SH-SY5Y (cell line): ENCODE results near the gene CACNA1F.

Experiments used
- GATA2 ChIP-seq: IDR thresholded peaks from 2 replicates; pipeline ENCODE4 v1.6.1; 2011; ENCODE audit warnings: mild to moderate bottlenecking, low read depth, low read length
- GATA3 ChIP-seq: IDR thresholded peaks from 2 replicates; pipeline ENCODE4 v1.6.1; 2011; ENCODE audit warnings: low read depth, mild to moderate bottlenecking, low read length, moderate library complexity

Gene CACNA1F

DNA sequence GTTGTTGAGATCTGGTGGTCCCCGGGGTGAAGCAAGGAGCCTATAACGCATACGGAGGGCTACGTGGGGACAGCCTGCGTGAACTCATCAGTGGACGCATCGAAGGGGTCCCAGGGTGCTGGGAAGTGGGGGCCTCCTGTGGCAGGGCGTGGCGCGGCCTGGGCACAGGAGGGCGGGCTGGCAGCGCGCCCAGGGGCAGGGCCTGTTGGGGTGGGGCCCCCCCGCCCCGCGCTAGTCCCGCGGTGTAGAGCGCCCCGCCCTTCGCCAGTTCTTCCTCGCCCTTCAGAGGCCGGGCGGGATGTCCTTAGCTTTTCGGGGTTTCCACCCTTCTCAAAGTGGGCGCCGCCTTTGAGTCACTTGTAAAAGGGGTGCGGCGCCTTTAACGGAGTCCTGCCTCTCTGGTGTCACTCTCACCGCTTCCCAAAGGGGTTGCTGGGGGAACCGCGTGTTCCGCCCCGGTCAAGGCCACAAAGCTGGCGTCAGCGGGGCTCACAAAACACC is 60.8 kb downstream of the CACNA1F start:
- TF ChIP-seq GATA2 (no peak), GATA3 (no peak)

DNA sequence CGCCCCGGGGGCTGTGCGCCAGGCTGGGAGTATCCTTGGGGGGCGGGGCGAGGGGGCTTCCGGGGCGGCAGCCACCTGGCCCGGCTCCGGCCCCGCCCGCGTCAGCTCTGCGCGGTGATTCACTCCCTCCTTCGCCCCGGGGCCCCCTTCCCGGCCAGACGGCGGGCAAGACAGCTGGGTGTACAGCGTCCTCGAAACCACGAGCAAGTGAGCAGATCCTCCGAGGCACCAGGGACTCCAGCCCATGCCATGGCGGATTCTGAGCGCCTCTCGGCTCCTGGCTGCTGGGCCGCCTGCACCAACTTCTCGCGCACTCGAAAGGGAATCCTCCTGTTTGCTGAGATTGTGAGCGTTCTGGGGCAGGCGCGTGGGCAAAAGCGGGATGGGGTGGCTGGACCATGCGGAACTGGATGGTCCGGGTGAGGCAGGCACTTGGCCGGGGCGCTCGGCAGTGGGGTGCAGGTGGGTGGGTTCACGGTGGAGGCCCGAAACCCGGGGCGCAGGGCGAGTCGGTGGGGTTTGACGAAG is 61.3 kb downstream of the CACNA1F start, which contains the start of gene PLP2:
PLP2 (plus strand) TSS at position 147 of the 528 bp plus-strand sequence; CDS start at position 250, 103 bp downstream.
- TF ChIP-seq GATA3, result no peak
- TF ChIP-seq GATA2, result no peak

DNA sequence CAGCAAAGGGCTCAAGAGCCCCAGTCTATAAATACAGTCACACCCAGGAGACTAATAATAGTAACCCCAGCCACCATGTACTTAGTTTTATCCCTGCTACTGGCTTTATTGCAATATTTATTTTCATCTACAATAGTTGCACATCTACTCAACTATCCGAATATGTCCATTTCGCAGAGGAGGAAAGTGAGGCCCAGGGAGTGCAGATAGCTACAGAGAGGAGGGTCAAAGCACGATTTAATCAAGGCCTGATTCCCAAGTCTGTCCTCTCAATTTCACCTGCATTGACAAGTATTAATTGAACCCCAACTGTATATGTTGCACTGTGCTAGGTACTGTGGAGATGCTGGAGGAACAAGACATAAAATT is 65.4 kb downstream of the CACNA1F start:
- no peak for TF ChIP-seq GATA3
- TF ChIP-seq GATA2, result no peak

DNA sequence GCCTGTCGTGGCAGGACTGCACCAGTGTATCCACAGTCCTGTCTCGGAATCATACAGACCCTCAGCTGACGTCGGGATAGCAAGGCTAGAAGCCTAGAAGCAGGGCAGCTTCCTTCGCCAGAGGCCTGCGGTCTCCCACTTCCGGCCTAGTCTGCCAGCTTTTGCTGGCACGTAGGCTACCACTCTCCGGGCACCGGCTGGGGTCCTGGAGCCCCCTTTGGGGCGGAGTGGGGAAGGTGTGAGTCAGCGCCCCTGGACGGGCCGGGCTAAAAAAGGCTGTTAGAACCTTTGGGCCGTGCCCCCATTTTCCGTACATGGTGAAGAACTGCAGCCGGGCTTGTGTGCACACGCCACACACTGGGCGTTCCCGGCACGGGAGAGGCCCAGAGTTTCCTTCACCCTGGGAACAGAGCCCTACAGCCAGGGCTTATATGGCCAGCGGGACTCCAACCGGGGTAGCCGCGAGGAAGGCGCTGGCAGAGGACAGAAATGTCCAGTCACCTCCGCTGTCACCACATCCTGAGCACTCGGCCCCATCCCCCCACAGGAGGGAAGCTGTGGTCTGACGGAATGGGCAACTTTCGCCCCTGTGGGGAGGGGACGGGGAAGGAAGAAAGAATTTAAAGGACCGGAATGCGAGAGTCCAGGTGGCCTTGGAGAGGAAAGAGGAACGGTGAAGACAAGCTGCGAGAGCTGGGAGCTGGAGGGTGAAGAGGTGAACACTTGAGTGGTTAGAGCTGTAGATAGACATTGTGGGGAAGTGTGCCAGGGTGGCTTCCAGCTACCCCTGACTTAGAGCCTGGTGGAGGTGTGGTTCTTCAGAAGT is 66.0 kb downstream of the CACNA1F start:
- TF ChIP-seq GATA3 (no peak), GATA2 (no peak)

DNA sequence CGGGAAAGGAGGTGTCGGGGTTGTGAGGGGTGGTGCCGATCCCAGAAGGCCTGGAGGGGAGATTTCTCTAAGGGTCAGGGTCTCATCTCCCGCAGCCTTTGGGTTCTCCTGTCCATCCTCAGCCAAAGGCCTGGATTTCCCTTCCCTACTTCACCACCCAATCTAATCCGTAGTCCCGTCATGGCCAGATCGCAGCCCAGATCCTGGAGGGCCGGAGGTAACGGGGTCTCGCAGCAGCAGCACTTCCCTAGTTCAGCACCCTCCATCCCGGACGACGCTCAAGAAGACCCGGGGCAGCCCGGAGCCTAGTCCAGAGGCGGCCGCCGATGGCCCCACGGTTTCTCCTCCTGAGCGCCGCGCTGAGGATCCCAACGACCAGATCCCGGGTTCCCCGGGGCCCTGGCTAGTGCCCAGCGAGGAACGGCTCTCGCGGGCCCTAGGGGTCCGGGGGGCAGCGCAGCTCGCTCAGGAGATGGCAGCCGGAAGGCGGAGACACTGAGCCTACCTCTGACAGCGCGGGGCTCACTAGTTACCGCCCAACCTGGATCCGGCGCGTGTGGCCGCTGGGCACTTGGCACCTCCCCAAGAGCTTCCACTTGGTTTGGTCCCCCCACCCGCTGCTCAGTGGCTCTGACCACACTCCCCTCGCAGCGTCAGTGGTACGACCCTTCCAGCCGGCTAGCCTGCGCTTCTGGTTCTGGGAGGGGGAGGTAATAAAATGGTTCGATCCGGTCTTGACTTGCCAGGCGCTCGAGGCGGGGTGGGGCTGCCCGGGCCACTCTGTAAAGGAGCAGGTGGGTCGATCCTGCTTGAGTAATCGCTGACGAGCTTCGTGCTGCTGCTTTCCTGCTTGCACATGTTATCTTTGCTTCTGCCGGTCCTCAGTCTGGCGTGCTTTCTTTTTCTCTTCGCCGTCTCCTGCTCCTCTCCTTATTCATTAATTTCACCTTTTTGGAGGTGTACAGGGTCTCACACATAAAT is 66.9 kb downstream of the CACNA1F start:
- TF ChIP-seq GATA3 (no peak), GATA2 (no peak)

DNA sequence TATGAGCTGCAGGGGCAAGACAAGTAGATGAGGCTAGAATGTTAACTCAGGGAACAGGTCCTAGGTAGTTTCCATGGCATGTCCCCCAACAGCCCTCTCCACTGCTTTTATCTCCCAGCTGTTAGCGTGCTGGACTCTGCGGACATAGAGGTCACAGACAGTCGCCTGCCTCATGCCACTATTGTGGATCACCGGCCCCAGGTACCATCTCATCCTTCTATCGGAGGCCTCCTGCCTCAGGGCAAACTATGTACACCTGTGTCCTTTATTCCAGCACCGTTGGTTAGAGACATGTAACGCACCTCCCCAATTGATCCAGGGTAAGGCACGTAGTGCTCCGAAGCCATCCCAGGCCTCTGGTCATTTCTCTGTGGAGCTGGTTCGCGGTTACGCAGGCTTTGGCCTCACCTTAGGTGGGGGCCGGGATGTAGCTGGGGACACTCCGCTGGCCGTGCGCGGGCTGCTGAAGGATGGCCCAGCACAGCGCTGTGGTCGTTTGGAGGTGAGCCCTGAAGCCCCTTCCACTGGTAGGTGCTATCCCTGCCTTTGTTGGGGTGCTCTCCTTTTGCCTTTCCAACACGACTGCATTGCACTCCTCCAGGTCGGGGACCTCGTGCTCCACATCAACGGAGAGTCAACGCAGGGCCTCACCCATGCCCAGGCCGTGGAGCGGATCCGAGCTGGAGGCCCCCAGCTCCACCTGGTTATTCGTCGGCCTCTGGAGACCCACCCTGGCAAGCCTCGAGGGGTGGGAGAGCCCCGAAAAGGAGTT is 68.4 kb downstream of the CACNA1F start:
- TF ChIP-seq GATA2, result no peak
- no peak for TF ChIP-seq GATA3

DNA sequence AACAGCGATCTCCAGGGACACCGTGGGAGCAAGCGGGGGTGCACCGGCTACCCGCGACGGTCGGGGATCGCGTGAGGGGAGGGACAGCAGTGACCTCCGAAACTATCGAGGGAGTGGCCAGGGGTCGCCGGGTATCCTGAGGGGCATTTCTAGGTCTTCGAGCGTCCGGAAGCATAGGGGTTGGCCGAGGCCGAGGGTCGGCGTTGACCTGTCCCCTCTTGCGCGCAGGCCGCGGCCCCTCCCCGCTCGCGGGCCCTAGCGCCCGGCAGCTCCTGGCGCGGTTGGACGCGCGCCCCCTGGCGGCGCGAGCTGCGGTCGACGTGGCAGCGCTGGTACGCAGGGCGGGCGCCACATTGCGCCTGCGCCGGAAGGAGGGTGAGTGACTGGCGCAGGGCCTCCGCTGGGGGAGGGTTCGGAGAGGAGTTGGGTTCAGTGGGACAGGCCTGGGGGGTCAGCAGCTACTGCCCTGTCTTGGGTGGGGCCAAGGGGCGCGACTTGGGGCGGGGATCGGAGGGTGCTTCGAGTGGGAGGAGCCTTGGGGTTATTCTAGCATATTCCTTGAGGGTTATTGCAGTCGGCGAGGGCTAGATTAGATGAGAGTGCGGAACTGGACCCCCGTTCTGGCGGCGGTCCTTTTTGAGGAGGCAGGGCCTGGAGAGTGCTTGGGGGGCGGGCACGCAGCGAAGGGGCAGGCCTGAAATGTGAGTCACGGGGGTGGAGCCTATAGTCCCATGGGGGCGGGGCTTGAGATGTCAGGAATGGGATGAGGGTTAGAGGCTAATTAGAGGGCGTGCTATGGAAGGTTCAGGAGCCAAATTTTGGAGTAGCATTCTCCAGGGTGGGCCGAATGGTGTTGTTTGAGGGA is 69.4 kb downstream of the CACNA1F start:
- TF ChIP-seq GATA3, result no peak
- no peak for TF ChIP-seq GATA2

DNA sequence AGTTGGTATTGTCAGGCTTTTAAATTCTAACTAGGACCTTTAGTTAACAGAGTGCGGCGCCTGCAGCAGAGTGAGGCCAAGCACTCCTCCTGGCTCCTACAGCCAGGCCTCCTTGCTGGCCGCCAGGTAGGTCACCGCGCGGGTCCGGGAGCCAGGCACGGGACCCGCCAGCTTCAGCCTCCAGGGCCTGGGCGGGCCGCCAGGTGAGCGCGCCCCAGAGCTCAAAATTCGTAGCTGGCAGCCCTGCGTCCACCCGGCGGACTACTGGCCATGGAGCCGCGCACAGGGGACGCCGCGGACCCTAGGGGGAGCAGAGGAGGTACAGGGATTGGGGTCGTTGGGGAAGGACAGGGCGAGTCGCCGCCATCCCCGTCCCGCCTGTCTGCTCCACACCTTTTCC is 70.5 kb downstream of the CACNA1F start, which contains the start of gene MAGIX:
MAGIX (plus strand) TSS at position 139 of the 400 bp plus-strand sequence; CDS start at position 271, 132 bp downstream.
- TF ChIP-seq GATA3 (no peak), GATA2 (no peak)

DNA sequence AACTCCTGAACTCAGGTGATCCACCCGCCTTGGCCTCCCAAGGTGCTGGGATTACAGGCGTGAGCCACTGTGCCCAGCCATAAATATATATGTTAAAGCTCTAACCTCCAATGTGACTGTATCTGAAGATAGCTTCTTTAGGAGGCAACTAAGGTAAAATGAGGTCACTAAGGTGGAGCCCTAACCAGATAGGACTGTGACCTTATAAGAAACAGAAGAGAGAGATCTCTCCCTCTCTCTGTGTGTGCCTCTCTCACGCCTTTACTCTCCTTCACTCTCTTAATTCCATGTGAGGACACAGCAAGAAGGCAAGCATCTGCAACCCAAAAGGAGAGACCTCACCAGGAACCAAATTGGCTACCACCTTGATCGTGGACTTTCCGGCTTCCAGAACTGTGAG is 71.5 kb downstream of the CACNA1F start:
- TF ChIP-seq GATA2, result no peak
- TF ChIP-seq GATA3, result no peak

DNA sequence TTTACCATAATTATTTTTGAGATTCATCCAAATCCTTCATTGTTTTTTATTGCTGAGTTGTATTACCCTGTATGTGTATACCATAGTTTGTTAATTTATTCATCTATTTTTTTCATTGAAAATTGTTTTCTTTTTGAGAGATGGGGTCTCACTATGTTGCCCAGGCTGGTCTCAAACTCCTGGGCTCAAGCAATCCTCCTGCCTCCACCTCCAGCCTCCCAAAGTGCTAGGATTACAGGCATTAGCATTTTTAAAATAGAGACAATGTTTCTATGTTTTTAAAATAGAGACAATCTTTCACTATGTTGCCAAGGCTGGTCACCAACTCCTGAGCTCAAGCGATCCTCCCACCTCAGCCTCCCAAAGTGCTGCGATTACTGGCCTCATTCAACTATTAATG is 72.2 kb downstream of the CACNA1F start:
- TF ChIP-seq GATA3 (no peak), GATA2 (no peak)

DNA sequence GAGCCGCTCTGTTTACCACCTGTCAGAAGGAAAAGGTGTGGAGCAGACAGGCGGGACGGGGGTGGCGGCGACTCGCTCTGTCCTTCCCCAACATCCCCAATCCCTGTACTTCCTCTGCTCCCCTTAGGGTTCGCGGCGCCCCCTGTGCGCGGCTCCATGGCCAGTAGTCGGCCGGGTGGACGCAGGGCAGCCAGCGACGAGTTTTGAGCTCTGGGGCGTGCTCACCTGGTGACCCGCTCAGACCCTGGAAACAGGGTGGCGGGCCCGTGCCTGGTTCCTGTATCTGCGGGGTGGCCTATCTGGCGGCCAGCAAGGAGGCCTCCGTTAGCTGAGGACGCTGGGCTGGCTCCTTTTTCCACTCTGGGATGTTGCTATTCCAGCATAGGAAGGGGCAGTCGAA is 75.9 kb downstream of the CACNA1F start:
- TF ChIP-seq GATA2, result no peak
- no peak for TF ChIP-seq GATA3
